Measurements from ENCODE around the gene C10orf90.

GRCh38 chr10:126685756-126686155, 15.3 kb upstream of the C10orf90 start:
- TF ChIP-seq CTCF (IDR thresholded peaks at IDR 0.05) (no peak), POLR2A (IDR thresholded peaks at IDR 0.05) (no peak)

Data from testis (tissue), 2 donors.